Suprapubic skin (tissue), 4 donors: ENCODE results near the gene RASGEF1C.

Experiments
- POLR2A ChIP-seq, 2 donors: fragments of 450-650 bp; IDR thresholded peaks; one replicate each; pipeline ENCODE4 v1.6.1; 2017; ENCODE audit warnings: antibody characterized with exemption in 2 of 2, mild to moderate bottlenecking in 2 of 2, moderate library complexity in 2 of 2
- POLR2AphosphoS5 ChIP-seq, 3 donors: sonication (generic); formaldehyde crosslinking; IDR thresholded peaks; one replicate each; pipeline ENCODE4 v1.6.1; 2017; ENCODE audit warnings: antibody characterized with exemption in 3 of 3

DNA sequence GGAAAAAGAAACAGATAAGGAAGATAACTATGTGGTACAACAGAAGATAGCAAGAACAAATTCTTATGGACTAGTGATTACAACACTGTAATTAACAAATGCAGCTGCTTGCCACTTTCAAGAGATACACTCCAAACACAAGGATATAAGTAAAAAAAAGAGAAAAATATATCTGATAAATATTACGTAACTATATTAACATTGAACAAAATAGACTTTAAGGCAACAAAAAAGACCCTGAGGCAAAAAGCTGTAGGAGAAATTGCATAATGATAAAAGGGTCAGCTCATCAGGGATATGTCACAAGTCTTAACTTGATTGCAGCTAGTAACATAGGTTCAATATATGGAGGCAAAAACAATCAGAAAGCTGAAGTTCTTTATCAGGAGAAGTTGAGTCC lies 86.1 kb downstream of the RASGEF1C start:
- no peak for TF ChIP-seq POLR2AphosphoS5 (IDR thresholded peaks at IDR 0.05)
- TF ChIP-seq POLR2A (IDR thresholded peaks at IDR 0.05): no peak
